Progenitor cell of endocrine pancreas (in vitro differentiated cells): Measurements from ENCODE around the gene DOK5. TPM values are rescaled to one million over a fixed set of nuclear protein-coding genes. Genes with fewer than 3 reads are reported as not detected.

Source experiments
- DNase-seq: peaks from one replicate; pipeline ENCODE4 v3.0.0; 2021; ENCODE audit warnings: low spot score; ENCODE audit not compliant: unreplicated experiment
- H3K27ac Mint-ChIP-seq: 2 replicates; pipeline ENCODE4 v1.8.0; 2021; ENCODE audit warnings: mild to moderate bottlenecking, moderate library complexity, mixed read lengths
- H3K27me3 Mint-ChIP-seq: 2 replicates; pipeline ENCODE4 v1.8.0; 2021; ENCODE audit warnings: mixed read lengths
- H3K36me3 Mint-ChIP-seq: 2 replicates; pipeline ENCODE4 v1.8.0; 2022; ENCODE audit warnings: mixed read lengths; ENCODE audit not compliant: insufficient read depth
- H3K4me1 Mint-ChIP-seq: 2 replicates; pipeline ENCODE4 v1.8.0; 2021; ENCODE audit warnings: low read depth, mixed read lengths
- H3K4me3 Mint-ChIP-seq: 2 replicates; pipeline ENCODE4 v1.8.0; 2021; ENCODE audit warnings: low read depth, mild to moderate bottlenecking, moderate library complexity, mixed read lengths
- H3K9me3 Mint-ChIP-seq: 2 replicates; pipeline ENCODE4 v1.8.0; 2021; ENCODE audit warnings: low read depth, mixed read lengths
- CTCF ChIP-seq: fragments of 200-600 bp; sonication (generic); IDR thresholded peaks from one replicate; pipeline ENCODE4 v1.5.0; 2021; ENCODE audit warnings: antibody characterized with exemption, mild to moderate bottlenecking; ENCODE audit not compliant: unreplicated experiment
- total RNA-seq: library from RNA; stranded (reverse); gene quantifications from 2 replicates; pipeline ENCODE4 v1.2.1, GENCODE V29; 2021

The DOK5 gene
- total RNA-seq, 1 donor from 2014 or later: 0.24 TPM

DNA sequence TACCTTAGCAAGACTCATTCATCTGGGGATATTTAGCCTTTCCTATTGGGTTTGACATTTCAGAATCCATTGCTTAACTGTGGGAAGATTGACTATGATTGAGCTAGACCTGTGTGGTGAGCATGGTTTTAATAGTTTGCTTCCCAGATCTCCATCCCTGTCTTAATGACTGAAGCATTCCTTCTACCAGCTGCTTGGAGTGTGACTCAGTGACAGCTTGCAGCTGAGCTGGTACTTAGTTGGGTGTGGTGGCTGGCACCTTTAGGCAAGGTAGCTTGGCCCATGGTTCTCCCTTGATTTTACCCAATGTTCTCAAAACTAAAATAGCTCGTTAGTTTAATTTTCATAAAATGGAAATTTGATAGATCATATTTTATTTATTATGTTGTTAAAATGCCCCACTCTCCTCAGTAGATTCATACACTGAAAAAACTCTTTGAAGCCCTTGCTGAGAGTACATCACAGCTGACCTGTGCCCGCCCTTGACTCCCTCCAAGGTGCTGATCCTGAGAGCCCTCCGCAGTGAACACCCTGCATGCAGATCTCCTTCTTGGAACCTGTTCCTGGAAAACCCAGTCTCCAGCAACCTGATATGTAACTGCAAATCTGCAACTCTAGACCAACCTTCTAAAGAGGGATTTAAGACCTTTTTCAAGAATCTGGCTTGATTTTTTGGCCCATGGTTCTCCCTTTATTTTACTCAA is 19.1 kb downstream of the DOK5 start:
- H3K27me3 Mint-ChIP-seq: no peaks in the 10 kb centered on the region
- DNase-seq: no peak
- no peaks in the 10 kb centered on the region for H3K4me1 Mint-ChIP-seq
- H3K9me3 Mint-ChIP-seq: no peaks in the 10 kb centered on the region
- no peaks in the 10 kb centered on the region for H3K36me3 Mint-ChIP-seq
- H3K27ac Mint-ChIP-seq: no peak overlapping the region
- TF ChIP-seq CTCF: no peak
- H3K4me3 Mint-ChIP-seq: no peak overlapping the region

- no peak for TF ChIP-seq CTCF
- H3K27me3 Mint-ChIP-seq: no peaks in the 10 kb centered on the region
- H3K9me3 Mint-ChIP-seq: no peaks in the 10 kb centered on the region
- no peak overlapping the region for H3K4me3 Mint-ChIP-seq
- no peak for DNase-seq
- no peak overlapping the region for H3K27ac Mint-ChIP-seq
- no peaks in the 10 kb centered on the region for H3K36me3 Mint-ChIP-seq
- no peaks in the 10 kb centered on the region for H3K4me1 Mint-ChIP-seq
These were observed 22.7 kb downstream of the DOK5 start for GRCh38 chr20:54497931-54498718.

DNA sequence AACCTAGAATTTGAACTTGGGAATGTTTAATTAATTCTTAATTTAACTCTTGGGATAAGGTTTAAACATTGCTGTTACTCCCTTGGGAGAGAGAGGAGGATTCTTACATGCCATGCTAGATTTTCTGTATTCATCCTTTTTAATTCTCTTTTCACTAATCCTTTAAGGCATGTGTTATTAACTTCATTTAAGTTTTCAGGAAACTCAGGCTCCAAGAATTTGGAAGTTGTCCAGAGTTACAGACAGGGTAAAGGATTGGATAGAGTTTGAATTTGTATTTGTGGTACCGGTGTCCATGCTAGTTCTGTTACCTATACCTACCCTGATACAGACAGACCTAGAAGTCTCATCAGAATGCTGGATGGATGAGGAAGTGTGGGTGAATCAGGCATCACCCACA is 23.7 kb downstream of the DOK5 start:
- Mint-ChIP-seq H3K27ac (no peak overlapping the region), H3K9me3 (no peaks in the 10 kb centered on the region), H3K4me1 (no peaks in the 10 kb centered on the region), H3K4me3 (no peak overlapping the region), H3K27me3 (no peaks in the 10 kb centered on the region), H3K36me3 (no peaks in the 10 kb centered on the region)
- TF ChIP-seq CTCF: no peak
- no peak for DNase-seq

DNA sequence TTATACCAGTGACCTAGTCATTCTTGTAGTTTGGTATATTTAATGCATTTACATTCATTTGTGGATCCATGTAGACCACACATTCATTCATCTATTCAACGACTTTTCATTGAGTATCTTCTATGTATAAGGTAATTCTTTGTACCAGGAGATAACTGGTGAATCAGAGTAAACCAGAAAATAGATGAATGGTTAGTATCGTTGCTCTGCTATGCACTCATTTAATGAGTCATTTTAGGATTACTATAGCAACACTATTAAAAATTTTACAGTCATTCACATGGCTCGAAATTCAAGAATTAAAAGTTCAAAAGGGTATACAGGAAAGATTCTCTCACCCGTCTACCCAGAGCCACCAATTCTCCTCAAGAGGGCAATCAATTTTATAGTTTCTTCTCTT is 26.8 kb downstream of the DOK5 start:
- no peaks in the 10 kb centered on the region for H3K9me3 Mint-ChIP-seq
- H3K36me3 Mint-ChIP-seq: no peaks in the 10 kb centered on the region
- H3K4me3 Mint-ChIP-seq: no peak overlapping the region
- no peaks in the 10 kb centered on the region for H3K4me1 Mint-ChIP-seq
- no peak overlapping the region for H3K27ac Mint-ChIP-seq
- no peak for TF ChIP-seq CTCF
- H3K27me3 Mint-ChIP-seq: no peaks in the 10 kb centered on the region
- no peak for DNase-seq

DNA sequence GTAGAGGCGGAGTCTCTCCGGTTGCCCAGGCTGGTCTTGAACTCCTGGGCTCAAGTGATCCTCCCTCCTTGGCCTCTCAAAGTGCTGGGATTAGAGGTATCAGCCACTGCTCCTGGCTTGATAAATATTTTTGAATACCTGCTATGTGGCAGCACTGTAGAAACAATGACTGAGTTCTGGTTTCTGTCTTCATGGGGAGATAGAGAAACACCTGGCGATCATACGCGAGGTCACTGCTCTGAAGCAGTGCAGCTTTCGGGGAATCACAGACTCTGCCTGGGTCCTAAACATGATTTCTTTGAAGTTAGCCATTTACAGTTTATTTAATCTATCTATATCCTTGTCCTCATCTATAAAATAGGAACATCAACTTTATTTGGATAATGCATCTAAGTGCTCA is 31.2 kb downstream of the DOK5 start:
- Mint-ChIP-seq H3K4me1 (no peaks in the 10 kb centered on the region), H3K36me3 (no peaks in the 10 kb centered on the region), H3K9me3 (no peaks in the 10 kb centered on the region), H3K27ac (no peak overlapping the region), H3K27me3 (no peaks in the 10 kb centered on the region), H3K4me3 (no peak overlapping the region)
- no peak for DNase-seq
- no peak for TF ChIP-seq CTCF
